NCI-H1436 (cell line): ENCODE data around the gene SLC8A1.
A peak's percentile ranks its signal among the peaks of the same experiment; 100 is the strongest.

ENCODE experiments used
- DNase-seq: peaks from one replicate; lab custom pipeline; 2025; lab: John Stamatoyannopoulos, UW

The SLC8A1 gene

DNA sequence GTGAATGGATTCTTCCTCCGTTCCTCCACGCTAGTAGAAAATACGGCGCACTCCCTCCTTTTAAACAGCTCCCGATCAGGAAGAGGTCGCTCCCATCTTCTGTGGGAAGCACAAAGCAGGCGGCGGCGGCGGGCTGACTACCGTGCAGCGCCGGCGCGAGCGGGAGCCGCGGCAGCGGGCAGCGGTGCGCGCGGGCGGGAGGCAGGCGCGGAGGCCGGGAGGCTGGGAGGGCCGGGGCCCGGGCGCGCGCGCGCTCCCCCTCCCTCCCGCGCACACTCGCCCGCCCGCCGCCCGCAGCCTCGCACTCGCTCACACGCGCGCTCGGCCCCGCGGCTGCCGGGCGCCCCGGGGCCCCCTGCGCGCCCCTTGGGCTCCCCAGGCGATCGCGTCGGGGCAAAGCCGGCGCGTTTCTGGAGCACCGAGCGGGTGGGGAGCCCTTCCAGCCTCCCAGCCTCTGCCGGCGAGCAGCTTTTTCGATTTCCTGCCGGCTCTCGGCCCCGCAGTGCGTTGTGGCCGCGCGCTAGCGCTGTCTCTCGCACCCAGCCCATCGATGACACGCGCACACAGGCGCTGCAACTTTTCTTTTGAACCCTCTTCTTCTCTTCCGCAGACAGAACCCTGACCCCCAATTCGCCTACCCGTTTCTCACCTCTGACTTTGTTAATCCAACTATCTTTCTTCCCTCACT is at the start of gene SLC8A1:
SLC8A1 (minus strand) TSS at position 173 of the 688 bp plus-strand sequence.
- DNase-seq: peak; percentile 51

DNA sequence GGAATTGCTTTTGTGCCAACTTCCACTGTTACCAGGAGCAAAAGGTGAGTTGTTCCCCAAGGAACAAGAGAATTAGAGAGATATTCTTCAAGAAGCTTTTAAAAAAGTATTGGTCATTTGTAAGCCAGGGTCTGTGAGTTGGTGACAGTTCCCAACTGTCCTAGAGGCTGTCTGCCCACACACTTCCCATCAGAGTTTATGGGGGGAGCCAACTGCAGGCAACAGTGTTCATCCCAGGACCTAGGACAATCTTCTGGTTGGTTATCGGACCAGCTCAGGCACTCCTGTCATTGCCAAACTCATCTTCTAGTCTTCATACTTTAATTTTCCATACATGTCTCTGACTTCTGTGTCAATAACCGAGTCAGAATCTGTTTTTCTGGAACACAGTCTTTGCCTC is 47.5 kb upstream of the SLC8A1 start:
- no peak for DNase-seq

- DNase-seq: no peak
These were observed 45.5 kb upstream of the SLC8A1 start for GRCh38 chr2:40497251-40497859.

DNA sequence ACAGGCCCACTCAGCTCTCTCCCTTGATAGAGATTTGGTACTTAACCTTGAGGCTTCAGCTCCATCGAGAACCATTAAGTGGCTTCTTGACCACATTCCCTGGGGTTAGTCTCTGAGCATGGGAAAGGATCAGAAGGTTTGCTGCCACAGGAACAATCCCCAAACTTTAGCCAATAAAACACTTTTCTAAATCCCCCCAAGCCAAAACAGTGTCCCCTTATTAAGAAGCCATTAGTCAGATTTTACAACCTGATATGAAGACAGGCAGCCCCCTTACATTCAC is 37.7 kb upstream of the SLC8A1 start:
- DNase-seq: no peak

DNA sequence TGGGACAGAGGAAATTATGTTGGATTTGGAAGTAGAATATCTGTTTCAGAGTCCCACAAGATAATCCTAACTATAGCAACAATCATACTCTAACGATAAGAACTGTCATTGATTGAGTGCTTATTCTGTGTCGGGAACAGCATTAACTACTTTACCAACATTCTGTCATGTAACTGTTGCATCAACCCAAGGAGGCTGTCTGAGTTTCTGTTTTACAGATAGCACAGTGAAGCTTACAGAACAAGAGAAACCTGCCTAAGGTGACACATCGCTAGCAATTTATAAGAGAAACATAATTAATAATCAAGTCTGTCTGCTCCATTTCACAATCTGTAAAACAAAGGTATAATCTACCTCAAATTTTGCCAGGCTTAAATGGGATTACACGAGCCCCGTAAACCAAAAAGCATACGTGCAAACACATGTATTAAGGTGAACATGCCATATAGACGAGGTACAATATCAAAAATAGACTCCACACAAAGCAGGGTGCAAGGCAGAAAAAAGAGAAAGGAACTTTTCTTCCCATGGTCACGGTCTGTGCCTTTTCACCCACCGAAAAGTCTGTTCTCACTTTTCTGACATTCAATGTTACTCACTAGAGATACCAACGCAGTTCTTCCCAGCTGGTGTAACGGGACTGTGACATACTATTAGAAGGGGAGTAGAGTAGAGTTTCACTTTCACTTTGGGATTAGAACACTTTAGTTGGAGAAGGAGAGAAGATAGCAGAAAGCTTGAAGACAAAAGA is 37.2 kb upstream of the SLC8A1 start:
- DNase-seq: no peak

DNA sequence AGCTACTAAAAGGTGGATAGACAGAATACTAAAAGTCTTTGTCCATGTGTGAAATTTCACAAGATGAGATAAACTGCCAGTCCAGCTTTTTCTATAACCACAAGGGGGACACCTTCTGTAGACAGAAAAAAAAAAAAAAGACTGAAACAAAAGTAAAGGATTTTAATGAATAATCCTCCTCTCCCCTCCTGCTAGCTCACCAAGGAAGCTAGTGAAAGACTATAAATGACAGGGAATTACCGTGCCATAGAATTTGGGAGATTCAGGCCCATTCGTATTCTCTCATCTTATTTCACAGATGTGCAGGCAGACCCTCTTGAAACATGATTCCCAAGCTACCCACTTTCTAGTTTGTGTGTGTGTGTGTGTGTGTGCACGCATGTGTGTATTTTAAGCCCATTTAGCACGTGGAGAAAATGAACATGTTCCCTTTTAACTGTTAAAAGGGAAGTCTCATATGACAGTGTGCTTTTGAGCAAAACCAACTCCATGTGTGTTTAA is 36.3 kb upstream of the SLC8A1 start:
- no peak for DNase-seq

- DNase-seq: no peak
These were observed 35.7 kb upstream of the SLC8A1 start for GRCh38 chr2:40487602-40488001.

DNA sequence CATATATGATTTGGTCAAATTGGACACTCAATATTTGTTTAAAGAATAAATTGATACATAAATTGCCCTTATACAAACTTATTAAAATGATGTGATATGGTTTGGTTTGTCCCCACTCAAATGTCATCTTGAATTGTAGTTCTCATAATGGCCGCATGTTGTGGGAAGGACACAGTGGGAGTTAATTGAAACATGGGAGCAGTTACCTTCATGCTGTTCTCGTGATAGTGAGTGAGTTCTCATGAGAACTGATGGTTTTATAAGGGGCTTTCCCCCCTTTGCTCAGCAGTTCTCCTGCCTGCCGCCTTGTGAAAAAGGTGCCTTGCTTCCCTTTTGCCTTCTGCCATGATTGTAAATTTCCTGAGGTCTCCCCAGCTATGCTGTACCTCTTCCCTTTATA is 34.0 kb upstream of the SLC8A1 start:
- no peak for DNase-seq

DNA sequence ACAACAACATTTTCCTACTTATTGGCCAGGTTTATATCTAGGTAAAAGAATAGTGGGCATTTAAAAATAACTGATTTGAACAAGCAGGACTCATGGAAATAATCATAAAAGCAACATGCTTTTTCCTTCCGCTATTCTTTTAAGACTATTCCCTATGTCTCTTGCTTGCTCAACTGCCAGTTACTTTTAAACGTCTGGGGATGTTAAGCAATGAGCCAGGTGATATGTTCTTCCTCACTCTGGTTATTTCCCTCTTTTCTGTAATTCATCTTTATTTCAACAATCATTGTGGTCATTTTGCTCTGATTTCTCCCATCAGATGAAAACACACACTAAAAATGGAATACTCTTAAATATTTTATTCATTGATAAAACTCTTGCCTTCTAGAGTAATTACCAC is 33.4 kb upstream of the SLC8A1 start:
- no peak for DNase-seq

GRCh38 chr2:40483549-40484243 is 31.8 kb upstream of the SLC8A1 start:
- no peak for DNase-seq

DNA sequence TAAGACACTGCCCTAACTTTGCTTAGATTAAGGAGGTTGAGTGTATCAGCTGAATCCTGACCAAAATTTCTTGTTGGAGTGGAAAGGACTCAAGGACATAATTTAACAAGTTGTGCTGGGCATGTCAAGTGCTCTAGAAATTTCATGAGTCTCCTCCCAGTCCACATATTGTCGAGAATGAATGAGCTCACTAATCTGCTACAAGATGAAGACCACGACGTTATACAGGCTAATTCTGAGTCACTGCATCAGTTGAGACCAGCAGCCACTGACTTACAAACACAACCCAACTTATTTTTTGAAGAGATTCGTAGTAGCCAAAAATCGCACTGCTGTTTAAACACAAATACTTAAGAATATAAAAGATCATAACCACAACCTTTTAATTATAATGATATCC is 28.7 kb upstream of the SLC8A1 start:
- no peak for DNase-seq

- DNase-seq: no peak
These were observed 28.2 kb upstream of the SLC8A1 start for GRCh38 chr2:40480073-40480472.

DNA sequence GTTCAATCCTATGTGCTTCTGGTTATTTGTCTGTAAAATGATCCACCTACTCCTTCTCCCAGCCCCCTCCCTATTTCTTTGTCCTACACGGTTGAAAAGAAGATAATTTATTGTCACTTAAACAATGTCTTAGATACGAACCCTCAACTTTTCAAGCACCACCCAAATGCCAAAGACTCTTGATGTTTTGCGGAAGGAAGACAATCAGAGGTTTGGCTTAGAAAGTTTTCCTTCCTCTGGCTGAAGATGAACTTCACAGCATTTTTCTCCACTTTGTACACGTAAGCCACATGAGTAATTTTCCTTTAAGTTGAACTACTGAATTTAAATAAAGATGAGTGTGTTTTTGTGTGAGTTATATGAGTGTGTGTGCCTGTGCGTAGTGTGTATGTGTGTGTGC is 25.5 kb upstream of the SLC8A1 start:
- DNase-seq: no peak

- DNase-seq: no peak
These were observed 24.5 kb upstream of the SLC8A1 start for GRCh38 chr2:40476436-40476835.

- no peak for DNase-seq
These were observed 22.4 kb upstream of the SLC8A1 start for GRCh38 chr2:40474306-40474705.

DNA sequence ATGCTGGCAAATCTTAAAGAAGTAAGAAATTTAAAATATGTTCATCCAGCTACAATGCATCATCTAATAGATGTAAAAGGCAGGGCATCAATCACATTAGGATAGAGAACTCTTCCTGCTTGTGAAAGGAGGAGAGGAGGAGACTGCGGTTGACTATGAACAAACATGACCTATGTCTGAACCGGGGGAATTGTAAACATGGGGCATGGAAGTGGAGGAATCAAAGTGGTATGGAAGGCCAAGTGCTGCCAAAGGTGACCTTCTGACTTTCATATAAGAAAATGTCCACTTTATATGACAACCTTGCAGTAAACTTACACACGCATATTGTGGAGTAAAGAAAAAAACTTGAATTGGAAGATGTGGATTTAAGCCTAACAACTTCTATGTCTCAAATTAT is 20.0 kb upstream of the SLC8A1 start:
- DNase-seq: no peak

- no peak for DNase-seq
These were observed 19.2 kb upstream of the SLC8A1 start for GRCh38 chr2:40470822-40471813.

GRCh38 chr2:40466935-40467572 is 15.2 kb upstream of the SLC8A1 start:
- DNase-seq: peak; percentile 20

GRCh38 chr2:40466332-40466906 is 14.5 kb upstream of the SLC8A1 start:
- no peak for DNase-seq

DNA sequence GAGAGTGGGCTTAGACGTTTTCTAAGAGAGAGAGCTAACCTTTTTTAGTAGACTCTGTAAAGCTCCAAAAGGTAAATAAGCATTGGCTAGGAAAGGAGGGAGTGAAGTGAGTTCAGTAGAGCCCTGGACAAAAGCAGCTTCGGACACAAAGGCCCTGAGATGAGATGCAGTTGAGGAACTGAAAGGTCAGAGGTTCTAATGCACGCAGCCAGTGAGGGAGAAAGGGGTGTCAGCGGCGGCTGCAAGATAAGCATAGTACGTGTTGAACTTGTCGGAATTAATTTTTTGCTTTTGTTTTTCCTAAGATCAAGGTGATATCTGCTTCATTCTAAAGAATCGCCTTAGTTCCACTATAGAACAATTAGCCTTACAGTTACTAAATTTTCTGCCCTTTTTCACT is 11.2 kb upstream of the SLC8A1 start:
- DNase-seq: no peak
